ENCODE results near the gene KCNC4. TPM values are rescaled to one million over a fixed set of nuclear protein-coding genes. Genes with fewer than 3 reads are reported as not detected.

The KCNC4 gene
- polyA plus RNA-seq, 2 donors, result 1.8 to 1.9 TPM

GRCh38 chr1:110237386-110238152 lies 27.5 kb downstream of the KCNC4 start:
- no peak overlapping the region for H3K4me3 ChIP-seq (ENCODE audit: low read depth in 1 of 2, low read length in 2 of 2)
- H3K27me3 ChIP-seq (ENCODE audit: control insufficient read depth in 1 of 2, insufficient read depth in 2 of 2, low read length in 2 of 2), result no peaks in the 10 kb centered on the region
- 83 to 84% methylated on average over 13 of the region's 13 CpGs for WGBS, 2 donors
- no peak overlapping the region for H3K27ac ChIP-seq (ENCODE audit: low read depth in 2 of 2, low read length in 1 of 2)
- peaks cover 0 to under 1% of the 10 kb centered on the region in 2 donors for H3K36me3 ChIP-seq (ENCODE audit: control insufficient read depth in 2 of 2, insufficient read depth in 2 of 2, low read length in 1 of 2)
- H3K9me3 ChIP-seq (ENCODE audit: control insufficient read depth in 2 of 2, insufficient read depth in 1 of 2, low read depth in 1 of 2, low read length in 1 of 2), result no peaks in the 10 kb centered on the region
- H3K4me1 ChIP-seq (ENCODE audit: control insufficient read depth in 2 of 2, insufficient read depth in 2 of 2, low read length in 1 of 2), result peaks cover 0 to 7% of the 10 kb centered on the region in 2 donors

GRCh38 chr1:110239441-110240430 lies 29.6 kb downstream of the KCNC4 start:
- Histone ChIP-seq H3K4me1 (ENCODE audit: control insufficient read depth in 2 of 2, insufficient read depth in 2 of 2, low read length in 1 of 2) (peaks cover 6 to 17% of the 10 kb centered on the region in 2 donors), H3K36me3 (ENCODE audit: control insufficient read depth in 2 of 2, insufficient read depth in 2 of 2, low read length in 1 of 2) (no peaks in the 10 kb centered on the region), H3K4me3 (ENCODE audit: low read depth in 1 of 2, low read length in 2 of 2) (no peak overlapping the region), H3K27me3 (ENCODE audit: control insufficient read depth in 1 of 2, insufficient read depth in 2 of 2, low read length in 2 of 2) (no peaks in the 10 kb centered on the region), H3K27ac (ENCODE audit: low read depth in 2 of 2, low read length in 1 of 2) (no peak overlapping the region), H3K9me3 (ENCODE audit: control insufficient read depth in 2 of 2, insufficient read depth in 1 of 2, low read depth in 1 of 2, low read length in 1 of 2) (no peaks in the 10 kb centered on the region)
- 65 to 80% methylated on average over 11 of the region's 11 CpGs for WGBS, 2 donors

- WGBS, 2 donors, result 73 to 76% methylated on average over 13 of the region's 13 CpGs
- Histone ChIP-seq H3K27me3 (ENCODE audit: control insufficient read depth in 1 of 2, insufficient read depth in 2 of 2, low read length in 2 of 2) (no peaks in the 10 kb centered on the region), H3K36me3 (ENCODE audit: control insufficient read depth in 2 of 2, insufficient read depth in 2 of 2, low read length in 1 of 2) (no peaks in the 10 kb centered on the region), H3K27ac (ENCODE audit: low read depth in 2 of 2, low read length in 1 of 2) (no peak overlapping the region), H3K9me3 (ENCODE audit: control insufficient read depth in 2 of 2, insufficient read depth in 1 of 2, low read depth in 1 of 2, low read length in 1 of 2) (no peaks in the 10 kb centered on the region), H3K4me1 (ENCODE audit: control insufficient read depth in 2 of 2, insufficient read depth in 2 of 2, low read length in 1 of 2) (peaks cover 6 to 15% of the 10 kb centered on the region in 2 donors), H3K4me3 (ENCODE audit: low read depth in 1 of 2, low read length in 2 of 2) (no peak overlapping the region)
Observed at GRCh38 chr1:110240476-110241210, 30.5 kb downstream of the KCNC4 start.

GRCh38 chr1:110241516-110241915 lies 31.4 kb downstream of the KCNC4 start:
- Histone ChIP-seq H3K36me3 (ENCODE audit: control insufficient read depth in 2 of 2, insufficient read depth in 2 of 2, low read length in 1 of 2) (no peaks in the 10 kb centered on the region), H3K4me3 (ENCODE audit: low read depth in 1 of 2, low read length in 2 of 2) (no peak overlapping the region), H3K27ac (ENCODE audit: low read depth in 2 of 2, low read length in 1 of 2) (no peak overlapping the region), H3K27me3 (ENCODE audit: control insufficient read depth in 1 of 2, insufficient read depth in 2 of 2, low read length in 2 of 2) (no peaks in the 10 kb centered on the region), H3K9me3 (ENCODE audit: control insufficient read depth in 2 of 2, insufficient read depth in 1 of 2, low read depth in 1 of 2, low read length in 1 of 2) (no peaks in the 10 kb centered on the region), H3K4me1 (ENCODE audit: control insufficient read depth in 2 of 2, insufficient read depth in 2 of 2, low read length in 1 of 2) (peaks cover 6 to 15% of the 10 kb centered on the region in 2 donors)
- WGBS, 2 donors, result 49% methylated on average over 2 of the region's 2 CpGs

- no peaks in the 10 kb centered on the region for H3K9me3 ChIP-seq (ENCODE audit: control insufficient read depth in 2 of 2, insufficient read depth in 1 of 2, low read depth in 1 of 2, low read length in 1 of 2)
- H3K4me1 ChIP-seq (ENCODE audit: control insufficient read depth in 2 of 2, insufficient read depth in 2 of 2, low read length in 1 of 2), result peaks cover 6 to 15% of the 10 kb centered on the region in 2 donors
- H3K4me3 ChIP-seq (ENCODE audit: low read depth in 1 of 2, low read length in 2 of 2), result no peak overlapping the region
- WGBS, 2 donors, result 83 to 93% methylated on average over 4 of the region's 4 CpGs
- H3K27ac ChIP-seq (ENCODE audit: low read depth in 2 of 2, low read length in 1 of 2), result no peak overlapping the region
- no peaks in the 10 kb centered on the region for H3K36me3 ChIP-seq (ENCODE audit: control insufficient read depth in 2 of 2, insufficient read depth in 2 of 2, low read length in 1 of 2)
- no peaks in the 10 kb centered on the region for H3K27me3 ChIP-seq (ENCODE audit: control insufficient read depth in 1 of 2, insufficient read depth in 2 of 2, low read length in 2 of 2)
Observed at GRCh38 chr1:110242062-110242461, 31.9 kb downstream of the KCNC4 start.

GRCh38 chr1:110242731-110243130 lies 32.6 kb downstream of the KCNC4 start:
- Histone ChIP-seq H3K9me3 (ENCODE audit: control insufficient read depth in 2 of 2, insufficient read depth in 1 of 2, low read depth in 1 of 2, low read length in 1 of 2) (no peaks in the 10 kb centered on the region), H3K27me3 (ENCODE audit: control insufficient read depth in 1 of 2, insufficient read depth in 2 of 2, low read length in 2 of 2) (no peaks in the 10 kb centered on the region), H3K4me1 (ENCODE audit: control insufficient read depth in 2 of 2, insufficient read depth in 2 of 2, low read length in 1 of 2) (peaks cover 6 to 15% of the 10 kb centered on the region in 2 donors), H3K36me3 (ENCODE audit: control insufficient read depth in 2 of 2, insufficient read depth in 2 of 2, low read length in 1 of 2) (no peaks in the 10 kb centered on the region), H3K4me3 (ENCODE audit: low read depth in 1 of 2, low read length in 2 of 2) (no peak overlapping the region), H3K27ac (ENCODE audit: low read depth in 2 of 2, low read length in 1 of 2) (no peak overlapping the region)
- 63 to 69% methylated on average over 4 of the region's 4 CpGs for WGBS, 2 donors

GRCh38 chr1:110243146-110243545 lies 33.0 kb downstream of the KCNC4 start:
- peaks cover 6 to 15% of the 10 kb centered on the region in 2 donors for H3K4me1 ChIP-seq (ENCODE audit: control insufficient read depth in 2 of 2, insufficient read depth in 2 of 2, low read length in 1 of 2)
- no peaks in the 10 kb centered on the region for H3K9me3 ChIP-seq (ENCODE audit: control insufficient read depth in 2 of 2, insufficient read depth in 1 of 2, low read depth in 1 of 2, low read length in 1 of 2)
- peak overlapping the region in 1 of 2 donors; percentile 11 for H3K27ac ChIP-seq (ENCODE audit: low read depth in 2 of 2, low read length in 1 of 2)
- H3K27me3 ChIP-seq (ENCODE audit: control insufficient read depth in 1 of 2, insufficient read depth in 2 of 2, low read length in 2 of 2), result no peaks in the 10 kb centered on the region
- WGBS, 2 donors, result 53% methylated on average over 7 of the region's 7 CpGs
- H3K36me3 ChIP-seq (ENCODE audit: control insufficient read depth in 2 of 2, insufficient read depth in 2 of 2, low read length in 1 of 2), result no peaks in the 10 kb centered on the region
- H3K4me3 ChIP-seq (ENCODE audit: low read depth in 1 of 2, low read length in 2 of 2), result no peak overlapping the region

GRCh38 chr1:110243574-110243973 lies 33.5 kb downstream of the KCNC4 start:
- H3K27me3 ChIP-seq (ENCODE audit: control insufficient read depth in 1 of 2, insufficient read depth in 2 of 2, low read length in 2 of 2), result no peaks in the 10 kb centered on the region
- no peak overlapping the region for H3K4me3 ChIP-seq (ENCODE audit: low read depth in 1 of 2, low read length in 2 of 2)
- H3K36me3 ChIP-seq (ENCODE audit: control insufficient read depth in 2 of 2, insufficient read depth in 2 of 2, low read length in 1 of 2), result no peaks in the 10 kb centered on the region
- H3K27ac ChIP-seq (ENCODE audit: low read depth in 2 of 2, low read length in 1 of 2), result peak overlapping the region in 1 of 2 donors; percentile 11
- 15 to 32% methylated on average over 9 of the region's 9 CpGs for WGBS, 2 donors
- peaks cover 6 to 15% of the 10 kb centered on the region in 2 donors for H3K4me1 ChIP-seq (ENCODE audit: control insufficient read depth in 2 of 2, insufficient read depth in 2 of 2, low read length in 1 of 2)
- no peaks in the 10 kb centered on the region for H3K9me3 ChIP-seq (ENCODE audit: control insufficient read depth in 2 of 2, insufficient read depth in 1 of 2, low read depth in 1 of 2, low read length in 1 of 2)
